K562 (cell line): Measurements from ENCODE around the gene SFRP5. TPM values are rescaled to one million over a fixed set of nuclear protein-coding genes. Genes with fewer than 3 reads are reported as not detected.

Source experiments
- ATAC-seq: fragments of 200-7000 bp; cut with Tn5 transposase; 3 replicates; pipeline ENCODE4 v1.9.1; 2020; ENCODE audit warnings: moderate library complexity
- BruUV-seq: library from RNA; stranded (reverse); fragments of 400-500 nt; replicated peaks from 2 replicates; lab custom pipeline; 2021; lab: Mats Ljungman, UMichigan
- CTCF ChIA-PET: fragments of 300-600 bp; formaldehyde crosslinking; extraction: SDS; loops from one replicate; lab custom pipeline; 2021; ENCODE audit warnings: low intra/inter-chr PET ratio; lab: Yijun Ruan, JAX
- POLR2A ChIA-PET: fragments of 300-600, 350-650 bp; sonication (Branson Sonifier 250); formaldehyde crosslinking; extraction: SDS; loops from one replicate; lab custom pipeline; 2021; ENCODE audit warnings: antibody characterized with exemption, inconsistent platforms; lab: Yijun Ruan, JAX
- DNase-seq, 4 experiments: peaks; one replicate each; pipeline versions ENCODE4 v3.0.0 to v3.0.0-alpha.2; 2011 to 2018; ENCODE audit warnings: low spot score in 3 of 4, mixed read lengths in 3 of 4; ENCODE audit errors: extremely low read depth in 1 of 4
- FAIRE-seq: peaks from 2 replicates; lab custom pipeline; 2011; peaks lifted over from hg19 to GRCh38; lab: Jason Lieb, UNC
- H2AFZ ChIP-seq: 2 replicates; pipeline ENCODE4 v1.6.0; 2011; ENCODE audit warnings: low read depth, low read length, control low read depth, inconsistent platforms
- H3K27ac ChIP-seq: fragments of 200-600 bp; 3 replicates; pipeline ENCODE4 v1.8.0; 2011; ENCODE audit warnings: low read depth, mild to moderate bottlenecking, control low read depth, inconsistent platforms, low read length, moderate library complexity, mixed read lengths; ENCODE audit errors: extremely low read depth
- H3K27me3 ChIP-seq, 2 experiments: fragments of 300-600 bp in 1 of 2; 2 replicates in 1 of 2; 3 replicates in 1 of 2; pipeline versions ENCODE4 v1.6.0 to v1.8.0; 2011; ENCODE audit warnings: inconsistent platforms in 2 of 2, low read length in 2 of 2, mild to moderate bottlenecking in 1 of 2, mixed read lengths in 1 of 2, moderate library complexity in 1 of 2; ENCODE audit not compliant: control insufficient read depth in 2 of 2, insufficient read depth in 2 of 2
- H3K36me3 ChIP-seq: fragments of 300-600 bp; 3 replicates; pipeline ENCODE4 v1.8.0; 2011; ENCODE audit warnings: mild to moderate bottlenecking, low read length, inconsistent platforms; ENCODE audit not compliant: control insufficient read depth, insufficient read depth
- H3K4me1 ChIP-seq, 2 experiments: fragments of 200-600 bp in 1 of 2; replicated peaks in 1 of 2; 2 replicates in 1 of 2; 3 replicates in 1 of 2; pipeline versions ENCODE4 v1.5.1 to v1.8.0; 2011; ENCODE audit warnings: inconsistent platforms in 2 of 2, low read length in 2 of 2, mild to moderate bottlenecking in 1 of 2, mixed read lengths in 1 of 2, moderate library complexity in 1 of 2; ENCODE audit not compliant: control insufficient read depth in 2 of 2, insufficient read depth in 2 of 2
- H3K4me2 ChIP-seq: 2 replicates; pipeline ENCODE4 v1.6.1; 2011; ENCODE audit warnings: low read length, control low read depth, inconsistent platforms, mixed read lengths; ENCODE audit not compliant: insufficient read depth
- H3K4me3 ChIP-seq: fragments of 200-600 bp; sonication (generic), shearing (Covaris generic); 2 replicates; pipeline ENCODE4 v1.5.1; 2016; ENCODE audit warnings: control low read depth, inconsistent platforms
- H3K79me2 ChIP-seq: fragments of 200-600 bp; 3 replicates; pipeline ENCODE4 v1.8.0; 2011; ENCODE audit warnings: low read length, inconsistent platforms; ENCODE audit not compliant: control insufficient read depth, insufficient read depth
- H3K9ac ChIP-seq, 2 experiments: 2 replicates each; pipeline versions ENCODE4 v1.6.0 to v1.6.1; 2011; ENCODE audit warnings: low read depth in 2 of 2, low read length in 2 of 2, control low read depth in 1 of 2, inconsistent platforms in 1 of 2, mild to moderate bottlenecking in 1 of 2, mixed read lengths in 1 of 2; ENCODE audit not compliant: insufficient read depth in 1 of 2
- H3K9me1 ChIP-seq: one replicate; pipeline ENCODE4 v1.6.0; 2011; ENCODE audit warnings: inconsistent platforms, mild to moderate bottlenecking, low read length, moderate library complexity; ENCODE audit not compliant: control insufficient read depth, insufficient read depth
- H3K9me3 ChIP-seq: replicated peaks from 2 replicates; pipeline ENCODE4 v1.5.1; 2011; ENCODE audit warnings: low read depth, low read length, inconsistent platforms; ENCODE audit not compliant: control insufficient read depth, insufficient read depth
- H4K20me1 ChIP-seq: replicated peaks from 2 replicates; pipeline ENCODE4 v1.6.1; 2011; ENCODE audit warnings: low read length, inconsistent platforms, mixed read lengths; ENCODE audit not compliant: control insufficient read depth, insufficient read depth
- CBX5 ChIP-seq: IDR thresholded peaks from 2 replicates; pipeline ENCODE4 v1.6.1; 2014; ENCODE audit warnings: low read depth, borderline replicate concordance
- NUFIP1 ChIP-seq: fragments of 450-650 bp; IDR thresholded peaks from 2 replicates; pipeline ENCODE4 v1.6.1; 2018; ENCODE audit not compliant: partially characterized antibody
- PCBP1 ChIP-seq: fragments of 200-400 bp; formaldehyde crosslinking; IDR thresholded peaks from 2 replicates; pipeline ENCODE4 v1.6.1; 2018; ENCODE audit warnings: mild to moderate bottlenecking, low read depth, low read length; ENCODE audit not compliant: poor library complexity, severe bottlenecking
- PKNOX1 ChIP-seq: fragments of 450-650 bp; IDR thresholded peaks from 2 replicates; pipeline ENCODE4 v1.6.1; 2016
- PREB ChIP-seq: sonication (generic); formaldehyde crosslinking; IDR thresholded peaks from 2 replicates; pipeline ENCODE4 v1.8.1; 2023; ENCODE audit warnings: mild to moderate bottlenecking, missing genetic modification reagents
- ZNF277 ChIP-seq: fragments of 250-450 bp; sonication (Bioruptor Pico); IDR thresholded peaks from 2 replicates; pipeline ENCODE4 v1.8.0; 2022; ENCODE audit warnings: inconsistent platforms, mild to moderate bottlenecking, moderate library complexity, borderline replicate concordance
- WGBS: fragments of 100-300 bp; shearing (Covaris generic); methylation state at CpG from one replicate; pipeline ENCODE4 v1.1.6; 2016; ENCODE audit warnings: low coverage, mixed read lengths; ENCODE audit not compliant: insufficient coverage; ENCODE audit errors: missing lambda C conversion rate; 5-methylcytosine and 5-hydroxymethylcytosine counted together
- in situ Hi-C: fragments of 300-500 bp; cut with MboI; formaldehyde crosslinking; loops from 4 replicates; pipeline ENCODE4 v1.15.0; 2018; ENCODE audit warnings: inconsistent platforms, mixed read lengths
- intact Hi-C: fragments of 100-400 bp; cut with micrococcal nuclease; formaldehyde crosslinking; loops from 2 replicates; pipeline ENCODE4 v1.14.2; 2022
- polyA plus RNA-seq, 8 experiments: library from polyadenylated mRNA; depleted of rRNA in 4 of 8; stranded (reverse) in 5 of 8; unstranded in 3 of 8; fragments of >200 nt; fragmentation: Nextera tagmentation in 2 of 8; fragmentation: Illumina TruSeq in 1 of 8; extraction: Ambion mirVana in 2 of 8; extraction: Trizol in 1 of 8; gene quantifications; 2 replicates each; pipeline versions ENCODE4 v1.2.1 to v1.2.3, GENCODE V29; 2011 to 2014; ENCODE audit warnings: inconsistent platforms in 1 of 8, missing spikeins in 1 of 8
- total RNA-seq, 7 experiments: library from RNA; depleted of rRNA in 6 of 7; stranded (reverse); fragments of >200 nt in 6 of 7; fragmentation: Illumina TruSeq in 2 of 7; extraction: Trizol in 2 of 7; gene quantifications; 2 replicates each; pipeline versions ENCODE4 v1.2.1 to v1.2.3, GENCODE V29; 2011 to 2021; ENCODE audit warnings: low replicate concordance in 1 of 7

Gene SFRP5
- total and polyA plus RNA-seq, 9 of the 15 experiments (the other 6 are each of a cell fraction or from before 2014, with no cell fraction given), result 0.07 to 0.29 (median 0.13) TPM; not detected in 3

GRCh38 chr10:97779492-97779891 is 7.7 kb upstream of the SFRP5 start:
- in situ Hi-C loops (no loop called here), intact Hi-C loops (no loop called here)
- H3K79me2 ChIP-seq, result no peaks in the 10 kb centered on the region
- H3K4me1 ChIP-seq, result peaks cover 3 to 26% of the 10 kb centered on the region in 2 experiments; a peak in 4 of 5 replicates
- no peak overlapping the region for H3K4me3 ChIP-seq
- H3K27me3 ChIP-seq, result no peaks in the 10 kb centered on the region
- H3K9me3 ChIP-seq, result no peaks in the 10 kb centered on the region
- no peak for ATAC-seq
- no peak overlapping the region for H3K4me2 ChIP-seq
- no peak for FAIRE-seq
- H4K20me1 ChIP-seq, result no peaks in the 10 kb centered on the region
- 61% methylated on average over 4 of the region's 4 CpGs for WGBS
- no peak overlapping the region for H2AFZ ChIP-seq
- H3K9ac ChIP-seq, result no peak overlapping the region
- CTCF ChIA-PET, result no interaction called here
- H3K27ac ChIP-seq, result no peak overlapping the region
- H3K36me3 ChIP-seq, result no peaks in the 10 kb centered on the region
- DNase-seq, result no peak
- H3K9me1 ChIP-seq, result no peaks in the 10 kb centered on the region
- POLR2A ChIA-PET, result interaction anchor here (0.7 kb wide), 1 partner anchor 99 kb away, joined by 3 read pairs; no protein-coding TSS in a partner anchor
- no TSS peak for BruUV-seq
- TF ChIP-seq PCBP1 (no peak), ZNF277 (CRISPR knock-in tag) (no peak), PKNOX1 (peak; percentile 59), CBX5 (no peak), NUFIP1 (no peak), PREB (CRISPR knock-in tag) (no peak)
